Endothelial cell (in vitro differentiated cells): ENCODE measurements around the gene ADH7. TPM values are rescaled to one million over a fixed set of nuclear protein-coding genes. Genes with fewer than 3 reads are reported as not detected.

Source experiments
- DNase-seq: peaks from one replicate; pipeline ENCODE4 v3.0.0; 2021; ENCODE audit warnings: low spot score
- H3K27ac Mint-ChIP-seq: one replicate; pipeline ENCODE4 v1.8.0; 2021; ENCODE audit warnings: mixed read lengths, inconsistent platforms; ENCODE audit not compliant: unreplicated experiment
- H3K27me3 Mint-ChIP-seq: one replicate; pipeline ENCODE4 v1.8.0; 2021; ENCODE audit warnings: mild to moderate bottlenecking, moderate library complexity, mixed read lengths, inconsistent platforms; ENCODE audit not compliant: unreplicated experiment
- H3K36me3 Mint-ChIP-seq: one replicate; pipeline ENCODE4 v1.8.0; 2021; ENCODE audit warnings: mild to moderate bottlenecking, low read depth, mixed read lengths, inconsistent platforms; ENCODE audit not compliant: unreplicated experiment
- H3K4me1 Mint-ChIP-seq: one replicate; pipeline ENCODE4 v1.8.0; 2021; ENCODE audit warnings: mild to moderate bottlenecking, mixed read lengths, inconsistent platforms; ENCODE audit not compliant: unreplicated experiment
- H3K4me3 Mint-ChIP-seq: one replicate; pipeline ENCODE4 v1.8.0; 2021; ENCODE audit warnings: mild to moderate bottlenecking, mixed read lengths, inconsistent platforms; ENCODE audit not compliant: unreplicated experiment
- H3K9me3 Mint-ChIP-seq: one replicate; pipeline ENCODE4 v1.8.0; 2021; ENCODE audit warnings: mixed read lengths, inconsistent platforms; ENCODE audit not compliant: unreplicated experiment
- total RNA-seq: library from RNA; stranded (reverse); fragmentation: NEBNext Ultra II Directional; extraction: Animal tissue kit (Norgen Biotek cat#: 25700); gene quantifications from one replicate; pipeline ENCODE4 v1.2.1, GENCODE V29; 2021; ENCODE audit not compliant: unreplicated experiment
- TF ChIP-seq, protein P1 (sequence below): fragments of 200-600 bp; sonication (generic); IDR thresholded peaks from one replicate; pipeline ENCODE4 v1.5.0; 2021; ENCODE audit warnings: antibody characterized with exemption; ENCODE audit not compliant: unreplicated experiment

ADH7 gene
- total RNA-seq, 1 donor from 2014 or later, result not detected

DNA sequence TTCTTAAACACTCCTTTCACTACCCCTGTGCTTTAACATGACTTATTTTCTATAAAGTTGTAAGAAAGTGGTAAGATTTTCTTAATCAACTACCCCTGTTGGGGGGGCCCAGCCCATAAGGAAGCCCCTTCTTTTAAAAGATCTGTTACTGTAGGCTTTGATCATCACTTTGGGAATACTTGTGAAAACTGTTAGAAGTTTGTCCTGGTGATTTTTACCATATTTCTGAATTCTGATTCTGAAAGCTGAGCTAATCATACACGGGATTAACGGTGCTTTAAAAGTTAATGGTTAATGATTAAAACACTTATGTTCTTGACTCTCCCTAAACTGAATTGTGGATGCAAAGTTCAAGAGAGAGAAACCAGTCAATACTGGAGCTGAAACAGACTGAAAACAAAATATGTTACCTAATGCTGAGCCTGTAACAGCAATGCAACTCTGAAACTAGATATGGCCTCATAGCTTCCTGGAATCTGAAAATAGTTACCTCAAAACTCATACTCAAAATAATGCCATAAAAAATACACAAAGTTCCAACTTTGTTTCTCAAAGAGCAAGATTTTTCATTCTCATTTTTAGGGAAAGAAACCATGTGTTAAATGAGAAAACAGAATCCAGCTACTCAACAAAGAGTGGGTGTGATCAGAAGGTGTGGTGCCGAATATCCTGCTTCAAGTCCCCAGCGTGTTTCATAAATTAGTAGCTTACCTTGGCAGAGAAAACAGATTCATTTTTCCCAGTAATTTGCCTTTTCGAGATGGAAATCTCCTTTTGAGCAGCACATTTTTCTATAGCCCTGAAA, 31.6 kb downstream of the ADH7 start:
- Mint-ChIP-seq H3K9me3 (no peaks in the 10 kb centered on the region), H3K4me1 (no peaks in the 10 kb centered on the region), H3K27ac (no peak overlapping the region), H3K27me3 (no peaks in the 10 kb centered on the region), H3K4me3 (no peak overlapping the region), H3K36me3 (no peaks in the 10 kb centered on the region)
- TF ChIP-seq, protein P1, sequence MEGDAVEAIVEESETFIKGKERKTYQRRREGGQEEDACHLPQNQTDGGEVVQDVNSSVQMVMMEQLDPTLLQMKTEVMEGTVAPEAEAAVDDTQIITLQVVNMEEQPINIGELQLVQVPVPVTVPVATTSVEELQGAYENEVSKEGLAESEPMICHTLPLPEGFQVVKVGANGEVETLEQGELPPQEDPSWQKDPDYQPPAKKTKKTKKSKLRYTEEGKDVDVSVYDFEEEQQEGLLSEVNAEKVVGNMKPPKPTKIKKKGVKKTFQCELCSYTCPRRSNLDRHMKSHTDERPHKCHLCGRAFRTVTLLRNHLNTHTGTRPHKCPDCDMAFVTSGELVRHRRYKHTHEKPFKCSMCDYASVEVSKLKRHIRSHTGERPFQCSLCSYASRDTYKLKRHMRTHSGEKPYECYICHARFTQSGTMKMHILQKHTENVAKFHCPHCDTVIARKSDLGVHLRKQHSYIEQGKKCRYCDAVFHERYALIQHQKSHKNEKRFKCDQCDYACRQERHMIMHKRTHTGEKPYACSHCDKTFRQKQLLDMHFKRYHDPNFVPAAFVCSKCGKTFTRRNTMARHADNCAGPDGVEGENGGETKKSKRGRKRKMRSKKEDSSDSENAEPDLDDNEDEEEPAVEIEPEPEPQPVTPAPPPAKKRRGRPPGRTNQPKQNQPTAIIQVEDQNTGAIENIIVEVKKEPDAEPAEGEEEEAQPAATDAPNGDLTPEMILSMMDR, result no peak
- DNase-seq, result no peak

DNA sequence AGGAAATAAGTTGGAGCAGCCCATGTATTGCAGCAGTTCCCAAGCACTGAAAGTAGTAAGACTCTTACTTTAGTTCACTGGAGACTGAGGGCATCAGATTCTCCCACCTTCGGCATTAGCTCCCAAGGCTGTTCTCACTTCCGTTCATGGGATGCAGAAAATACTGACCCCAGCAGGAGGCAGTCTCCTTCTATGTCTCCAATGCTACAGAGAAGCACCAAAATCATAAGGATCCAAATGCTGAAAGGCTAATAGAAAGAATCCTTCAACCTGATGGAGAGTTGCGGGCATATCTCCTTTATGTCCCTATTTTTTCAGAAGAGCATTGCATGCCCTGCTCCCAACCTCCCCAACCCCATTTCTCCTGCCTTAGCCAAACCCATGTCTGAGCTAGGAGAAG, 32.4 kb downstream of the ADH7 start:
- Mint-ChIP-seq H3K4me1 (no peaks in the 10 kb centered on the region), H3K27ac (no peak overlapping the region), H3K36me3 (no peaks in the 10 kb centered on the region), H3K4me3 (no peak overlapping the region), H3K9me3 (no peaks in the 10 kb centered on the region), H3K27me3 (no peaks in the 10 kb centered on the region)
- TF ChIP-seq, protein P1, result no peak
- DNase-seq, result no peak

- TF ChIP-seq, protein P1, result no peak
- Mint-ChIP-seq H3K27me3 (no peaks in the 10 kb centered on the region), H3K27ac (no peak overlapping the region), H3K4me1 (no peaks in the 10 kb centered on the region), H3K4me3 (no peak overlapping the region), H3K9me3 (no peaks in the 10 kb centered on the region), H3K36me3 (no peaks in the 10 kb centered on the region)
- DNase-seq, result no peak
These were observed 34.3 kb downstream of the ADH7 start for GRCh38 chr4:99400831-99401230.

DNA sequence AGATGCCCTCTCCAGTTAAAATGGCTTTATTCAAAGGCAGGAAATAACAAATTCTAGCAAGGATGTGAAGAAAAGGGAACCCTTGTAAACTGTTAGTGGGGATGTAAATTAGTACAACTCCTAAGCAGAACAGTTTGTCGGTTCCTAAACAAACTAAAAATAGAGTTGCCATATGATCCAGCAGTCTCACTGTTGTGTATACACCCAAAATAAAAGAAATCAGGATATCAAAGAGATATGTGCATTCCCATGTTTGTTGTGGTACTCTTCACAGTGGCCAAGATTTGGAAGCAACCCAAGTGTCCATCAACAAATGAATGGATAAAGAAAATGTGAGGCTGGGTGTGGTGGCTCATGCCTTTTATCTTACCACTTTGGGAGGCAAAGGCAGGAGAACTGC, 36.1 kb downstream of the ADH7 start:
- H3K36me3 Mint-ChIP-seq, result no peaks in the 10 kb centered on the region
- no peak for DNase-seq
- H3K27me3 Mint-ChIP-seq, result no peaks in the 10 kb centered on the region
- H3K4me1 Mint-ChIP-seq, result no peaks in the 10 kb centered on the region
- TF ChIP-seq, protein P1, result no peak
- no peak overlapping the region for H3K4me3 Mint-ChIP-seq
- H3K9me3 Mint-ChIP-seq, result no peaks in the 10 kb centered on the region
- no peak overlapping the region for H3K27ac Mint-ChIP-seq

DNA sequence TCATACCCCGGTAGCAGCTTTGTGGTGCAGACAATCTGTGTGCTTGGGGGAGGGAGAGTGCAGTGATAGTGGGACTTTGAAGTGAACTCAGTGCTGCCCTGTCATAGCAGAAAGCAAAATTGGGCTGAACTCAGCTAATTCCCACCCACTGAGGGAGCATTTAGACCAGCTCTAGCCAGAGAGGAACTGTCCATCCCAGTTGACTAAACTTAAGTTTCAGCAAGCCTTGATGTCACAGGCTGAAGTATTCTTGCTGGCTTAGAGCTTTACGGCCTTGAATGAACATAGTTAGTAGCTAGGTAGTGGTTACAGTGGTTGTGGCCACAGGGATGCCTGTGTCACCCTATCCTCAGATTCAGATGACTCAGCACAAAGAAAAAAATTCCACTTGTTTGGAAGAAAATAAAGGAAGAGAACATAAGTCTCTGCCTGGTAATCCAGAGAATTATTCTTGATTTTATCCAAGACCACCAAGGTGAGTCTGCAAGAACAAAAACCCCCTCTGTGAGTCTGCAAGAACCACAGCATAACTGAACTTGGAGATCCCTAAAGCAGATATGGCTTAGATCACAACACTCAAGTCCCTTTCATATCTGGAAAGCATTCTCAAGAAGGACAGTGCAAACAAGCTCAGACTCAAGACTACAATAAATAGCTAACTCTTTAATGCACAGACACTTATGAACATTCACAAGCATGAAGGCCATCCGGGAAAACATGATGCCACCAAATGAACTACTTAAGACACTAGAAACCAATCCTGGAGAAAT, 39.4 kb downstream of the ADH7 start:
- no peak overlapping the region for H3K27ac Mint-ChIP-seq
- no peaks in the 10 kb centered on the region for H3K27me3 Mint-ChIP-seq
- H3K36me3 Mint-ChIP-seq, result no peaks in the 10 kb centered on the region
- no peaks in the 10 kb centered on the region for H3K9me3 Mint-ChIP-seq
- H3K4me3 Mint-ChIP-seq, result no peak overlapping the region
- DNase-seq, result no peak
- H3K4me1 Mint-ChIP-seq, result no peaks in the 10 kb centered on the region
- TF ChIP-seq, protein P1, result no peak
